Prostate gland (tissue), 2 donors: Measurements from ENCODE around the gene PGBD5. TPM values are rescaled to one million over a fixed set of nuclear protein-coding genes. Genes with fewer than 3 reads are reported as not detected.

Experiments used
- DNase-seq: peaks from one replicate; pipeline ENCODE4 v3.0.0-alpha.2; 2019; ENCODE audit warnings: low spot score
- H3K27ac ChIP-seq, 2 donors: fragments of 200-600 bp; sonication (generic); 2 replicates each; pipeline ENCODE4 v1.5.1; 2017 to 2019
- H3K27me3 ChIP-seq: fragments of 200-600 bp; sonication (generic); replicated peaks from 2 replicates; pipeline ENCODE4 v1.5.1; 2019; ENCODE audit not compliant: insufficient read depth
- H3K36me3 ChIP-seq, 2 donors: fragments of 200-600 bp; sonication (generic); 1 replicate in 1 of 2; 2 replicates in 1 of 2; pipeline versions ENCODE4 v1.5.1 to v1.8.1; 2017 to 2019
- H3K4me1 ChIP-seq: fragments of 200-600 bp; sonication (generic); replicated peaks from 2 replicates; pipeline ENCODE4 v1.5.1; 2019
- H3K4me3 ChIP-seq, 2 donors: fragments of 200-600 bp; sonication (generic); 2 replicates each; pipeline ENCODE4 v1.5.1; 2017 to 2019
- H3K9me3 ChIP-seq: fragments of 200-600 bp; sonication (generic); 2 replicates; pipeline ENCODE4 v1.5.1; 2017
- POLR2A ChIP-seq: fragments of 450-650 bp; IDR thresholded peaks from one replicate; pipeline ENCODE4 v1.6.1; 2016; ENCODE audit warnings: antibody characterized with exemption, mild to moderate bottlenecking
- POLR2AphosphoS5 ChIP-seq: sonication (generic); formaldehyde crosslinking; IDR thresholded peaks from one replicate; pipeline ENCODE4 v1.6.1; 2017; ENCODE audit warnings: antibody characterized with exemption
- WGBS: methylation state at CpG from one replicate; pipeline ENCODE4 v1.1.5; 2018; 5-methylcytosine and 5-hydroxymethylcytosine counted together
- intact Hi-C: fragments of 100-400 bp; cut with DNase I; formaldehyde crosslinking; loops from one replicate; pipeline ENCODE4 v1.14.2; 2022
- total RNA-seq, 2 donors: library from RNA; depleted of rRNA; stranded (reverse); fragments of >200 nt; gene quantifications; one replicate each; pipeline ENCODE4 v1.1.0, GENCODE V29; 2016
- TF ChIP-seq, protein P1 (sequence below), 4 experiments: fragments of 200-600 bp in 2 of 4; fragments of 450-650 bp in 2 of 4; sonication (generic) in 2 of 4; IDR thresholded peaks; 1 replicate in 3 of 4; 2 replicates in 1 of 4; pipeline ENCODE4 v1.5.1; 2016 to 2019; ENCODE audit warnings: antibody characterized with exemption in 4 of 4, mild to moderate bottlenecking in 2 of 4, moderate library complexity in 2 of 4

The PGBD5 gene
- total RNA-seq, 2 donors from 2014 or later: 0.55 to 8.8 TPM

DNA sequence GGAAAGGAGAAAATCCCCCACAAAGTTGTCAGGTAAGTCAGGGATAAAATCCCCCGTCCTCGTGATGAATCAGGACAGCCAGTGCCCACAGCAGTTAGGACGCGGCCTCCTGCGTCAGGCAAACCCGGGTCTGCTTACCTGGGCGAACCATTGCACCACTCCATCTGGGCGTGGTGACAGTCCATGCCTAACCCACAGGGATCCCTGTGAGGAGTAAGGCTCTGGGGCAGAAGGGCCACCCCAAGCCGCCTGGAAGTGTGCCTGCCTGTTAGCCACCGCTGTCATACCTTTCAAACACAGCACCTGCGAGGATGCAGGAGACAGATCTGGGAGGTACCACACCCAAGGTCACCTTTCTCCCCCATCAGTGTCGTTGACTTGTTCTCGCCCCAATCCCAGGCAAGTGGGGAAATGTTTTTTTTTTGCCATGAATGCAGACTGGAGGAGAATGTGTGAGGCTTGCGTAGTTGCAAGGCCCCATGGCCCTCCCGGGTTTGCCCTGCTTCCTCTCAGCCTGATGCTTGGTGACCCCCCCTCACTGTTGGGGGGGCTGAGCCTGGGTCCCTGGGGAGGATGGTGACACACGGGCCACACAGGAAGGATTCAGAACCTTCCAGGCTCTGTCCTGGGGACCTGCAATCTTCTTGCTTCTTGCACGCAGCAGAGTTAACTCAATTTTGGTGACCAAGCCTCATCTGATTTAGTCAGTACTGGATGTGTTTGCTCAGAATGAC, 107.0 kb downstream of the PGBD5 start:
- no peak overlapping the region for H3K27ac ChIP-seq
- WGBS: 95% methylated on average over 17 of the region's 17 CpGs
- TF ChIP-seq, protein P1, sequence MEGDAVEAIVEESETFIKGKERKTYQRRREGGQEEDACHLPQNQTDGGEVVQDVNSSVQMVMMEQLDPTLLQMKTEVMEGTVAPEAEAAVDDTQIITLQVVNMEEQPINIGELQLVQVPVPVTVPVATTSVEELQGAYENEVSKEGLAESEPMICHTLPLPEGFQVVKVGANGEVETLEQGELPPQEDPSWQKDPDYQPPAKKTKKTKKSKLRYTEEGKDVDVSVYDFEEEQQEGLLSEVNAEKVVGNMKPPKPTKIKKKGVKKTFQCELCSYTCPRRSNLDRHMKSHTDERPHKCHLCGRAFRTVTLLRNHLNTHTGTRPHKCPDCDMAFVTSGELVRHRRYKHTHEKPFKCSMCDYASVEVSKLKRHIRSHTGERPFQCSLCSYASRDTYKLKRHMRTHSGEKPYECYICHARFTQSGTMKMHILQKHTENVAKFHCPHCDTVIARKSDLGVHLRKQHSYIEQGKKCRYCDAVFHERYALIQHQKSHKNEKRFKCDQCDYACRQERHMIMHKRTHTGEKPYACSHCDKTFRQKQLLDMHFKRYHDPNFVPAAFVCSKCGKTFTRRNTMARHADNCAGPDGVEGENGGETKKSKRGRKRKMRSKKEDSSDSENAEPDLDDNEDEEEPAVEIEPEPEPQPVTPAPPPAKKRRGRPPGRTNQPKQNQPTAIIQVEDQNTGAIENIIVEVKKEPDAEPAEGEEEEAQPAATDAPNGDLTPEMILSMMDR (IDR thresholded peaks at IDR 0.05): no peak
- no peak for TF ChIP-seq POLR2AphosphoS5
- no peak for TF ChIP-seq POLR2A
- no peaks in the 10 kb centered on the region for H3K27me3 ChIP-seq
- intact Hi-C loops: no loop called here
- no peaks in the 10 kb centered on the region for H3K9me3 ChIP-seq
- H3K4me3 ChIP-seq: no peak overlapping the region
- H3K4me1 ChIP-seq: no peaks in the 10 kb centered on the region
- no peak for DNase-seq
- H3K36me3 ChIP-seq: no peaks in the 10 kb centered on the region

DNA sequence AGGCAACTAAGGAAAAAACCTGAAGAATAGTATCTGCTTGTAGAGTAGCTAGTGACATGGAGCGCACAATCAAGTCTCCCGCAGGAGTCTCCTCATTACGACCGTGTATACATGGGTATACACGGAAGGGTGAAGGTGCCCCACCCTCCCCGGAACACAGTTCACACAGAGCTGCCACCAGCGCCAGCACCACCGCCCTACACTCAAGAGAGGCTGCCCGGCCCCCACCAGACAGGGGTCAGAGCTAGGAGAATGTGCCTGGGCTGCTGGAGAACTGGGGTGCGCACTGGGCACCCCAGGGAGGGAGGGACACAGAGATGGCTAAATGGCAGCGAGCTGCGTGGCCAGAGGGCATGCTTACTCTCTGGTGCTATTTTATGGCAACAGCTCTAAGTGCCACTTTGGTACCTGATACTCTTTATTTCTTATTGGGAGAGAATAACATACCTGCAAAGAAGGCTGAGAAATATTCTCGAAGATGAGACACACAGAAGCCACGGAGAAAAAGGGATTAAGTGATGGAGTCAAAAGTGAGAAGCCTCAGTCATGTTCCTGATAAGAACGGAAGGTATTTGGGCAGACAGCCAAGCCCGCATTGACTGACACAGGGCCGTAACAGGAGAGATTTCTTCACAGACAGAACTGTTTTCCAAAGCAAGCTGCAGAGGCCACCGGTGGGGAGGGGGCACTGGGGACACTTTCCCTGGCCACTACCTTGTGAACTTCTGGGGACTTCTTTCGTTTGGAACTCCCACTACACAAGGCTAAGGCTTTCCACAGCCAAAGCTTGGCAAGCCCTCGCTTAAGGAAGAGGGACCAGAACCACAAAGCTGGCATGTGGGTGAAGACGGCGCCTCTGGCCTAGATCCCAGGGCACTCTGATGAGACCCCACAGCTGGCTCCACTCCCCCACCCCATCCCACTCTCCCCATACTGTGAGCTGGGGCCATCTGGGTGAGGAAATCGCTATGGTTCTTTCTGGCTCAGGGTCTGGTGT, 108.0 kb downstream of the PGBD5 start:
- intact Hi-C loops: no loop called here
- TF ChIP-seq POLR2AphosphoS5 (no peak), POLR2A (no peak)
- TF ChIP-seq, protein P1 (IDR thresholded peaks at IDR 0.05): no peak
- no peak for DNase-seq

DNA sequence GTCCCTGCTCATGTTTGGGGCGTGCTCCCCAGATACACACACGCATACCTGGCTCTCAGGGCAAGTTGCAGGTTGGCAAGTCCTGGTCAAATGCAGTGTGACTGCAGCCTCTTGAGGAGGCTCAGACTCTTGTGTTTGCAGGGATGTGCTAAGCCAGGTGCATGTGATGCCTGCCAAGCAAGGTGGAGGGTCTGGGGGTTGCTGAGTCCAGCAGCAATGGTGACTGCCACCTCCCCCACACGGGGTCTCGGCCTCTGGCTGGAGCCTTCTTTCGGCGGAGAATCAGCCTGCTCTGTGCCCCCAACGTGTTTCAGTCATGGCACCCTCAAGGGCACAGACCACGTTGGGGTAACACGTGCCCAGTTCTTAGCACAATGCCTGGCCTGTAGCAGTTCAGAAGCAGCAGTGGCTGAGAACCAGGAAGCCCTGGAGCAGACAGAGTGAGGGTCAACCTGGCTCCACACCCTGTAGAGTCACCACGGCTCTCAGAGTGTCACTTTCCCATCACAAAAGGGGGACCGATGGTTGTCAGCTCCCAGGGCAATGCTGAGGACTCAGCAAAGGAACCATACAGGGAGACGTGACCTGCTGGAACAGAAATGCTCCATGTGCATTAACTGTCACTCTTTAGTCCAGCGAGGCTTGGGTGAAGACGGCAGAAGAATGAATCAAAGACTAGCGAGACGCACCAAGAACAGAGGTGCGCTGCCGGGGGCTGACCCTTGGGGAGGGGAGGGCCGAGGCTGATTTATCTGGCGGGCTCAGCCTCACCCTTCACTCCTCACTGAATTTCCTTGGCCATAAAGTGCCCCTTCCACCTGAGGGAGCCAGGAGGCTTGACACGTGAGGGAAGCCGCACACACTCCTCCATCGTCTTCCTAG, 109.0 kb downstream of the PGBD5 start:
- no peak for DNase-seq
- intact Hi-C loops: no loop called here
- Histone ChIP-seq H3K9me3 (no peaks in the 10 kb centered on the region), H3K27me3 (no peaks in the 10 kb centered on the region), H3K27ac (no peak overlapping the region), H3K4me1 (no peaks in the 10 kb centered on the region), H3K4me3 (no peak overlapping the region), H3K36me3 (no peaks in the 10 kb centered on the region)
- TF ChIP-seq, protein P1 (IDR thresholded peaks at IDR 0.05): no peak
- TF ChIP-seq POLR2A (no peak), POLR2AphosphoS5 (no peak)
- 81% methylated on average over 23 of the region's 23 CpGs for WGBS

More for the DNA sequence above, 108.0 kb downstream of the PGBD5 start:
- no peaks in the 10 kb centered on the region for H3K36me3 ChIP-seq
- H3K27me3 ChIP-seq: no peaks in the 10 kb centered on the region
- no peak overlapping the region for H3K27ac ChIP-seq
- no peak overlapping the region for H3K4me3 ChIP-seq
- WGBS: 63% methylated on average over 23 of the region's 23 CpGs
- no peaks in the 10 kb centered on the region for H3K9me3 ChIP-seq
- H3K4me1 ChIP-seq: no peaks in the 10 kb centered on the region

DNA sequence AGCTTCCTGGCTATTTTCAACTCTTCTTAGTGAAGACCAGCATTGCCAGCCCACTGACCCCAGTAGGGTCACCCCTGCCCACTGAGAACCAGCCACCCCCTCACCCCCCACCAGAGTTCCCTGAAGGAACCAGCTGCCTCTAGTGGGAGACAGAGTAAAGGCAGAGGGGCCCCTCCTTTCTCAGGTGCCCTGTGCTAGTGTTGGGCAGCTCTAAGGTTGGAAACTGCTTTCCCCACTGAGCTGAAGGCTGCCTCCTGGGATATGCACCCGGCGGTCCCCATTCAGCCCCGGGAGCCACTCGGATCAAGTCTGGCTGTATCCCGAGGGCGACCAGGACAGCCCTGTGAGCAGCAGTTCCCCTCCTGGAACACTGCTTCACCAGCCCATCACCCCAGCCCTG, 111.0 kb downstream of the PGBD5 start:
- Histone ChIP-seq H3K27ac (no peak overlapping the region), H3K9me3 (no peaks in the 10 kb centered on the region), H3K4me1 (no peaks in the 10 kb centered on the region), H3K36me3 (no peaks in the 10 kb centered on the region), H3K27me3 (no peaks in the 10 kb centered on the region), H3K4me3 (no peak overlapping the region)
- intact Hi-C loops: no loop called here
- 86% methylated on average over 6 of the region's 6 CpGs for WGBS
- TF ChIP-seq POLR2AphosphoS5 (no peak), POLR2A (no peak)
- TF ChIP-seq, protein P1 (IDR thresholded peaks at IDR 0.05): no peak
- no peak for DNase-seq
